ENCODE data around the gene HUWE1.

Gene HUWE1

GRCh38 chrX:53681661-53682060 lies 4.9 kb downstream of the HUWE1 start:
- H3K9me3 Mint-ChIP-seq = peaks cover 6% of the 10 kb centered on the region
- peak overlapping the region; percentile 52 to 80 (median 65) for H3K4me3 Mint-ChIP-seq

GRCh38 chrX:53678667-53679066 lies 7.9 kb downstream of the HUWE1 start:
- TF ChIP-seq CTCF (IDR thresholded peaks at IDR 0.05; ENCODE audit: unreplicated experiment in 3 of 3) = no peak
- Mint-ChIP-seq H3K27me3 (ENCODE audit: low read depth) (no peaks in the 10 kb centered on the region), H3K4me1 (peaks cover 5% of the 10 kb centered on the region), H3K36me3 (ENCODE audit: low read depth) (peaks cover 50% of the 10 kb centered on the region), H3K4me3 (peak overlapping the region in 1 of 3 experiments; percentile 42), H3K9me3 (peaks cover 2% of the 10 kb centered on the region), H3K27ac (no peak overlapping the region)

More at GRCh38 chrX:53681661-53682060, 4.9 kb downstream of the HUWE1 start:
- Mint-ChIP-seq H3K27ac (no peak overlapping the region), H3K36me3 (ENCODE audit: low read depth) (peaks cover 37% of the 10 kb centered on the region), H3K4me1 (peaks cover 5% of the 10 kb centered on the region), H3K27me3 (ENCODE audit: low read depth) (no peaks in the 10 kb centered on the region)
- TF ChIP-seq CTCF (IDR thresholded peaks at IDR 0.05; ENCODE audit: unreplicated experiment in 3 of 3) = no peak

GRCh38 chrX:53677286-53677685 lies 9.2 kb downstream of the HUWE1 start:
- Mint-ChIP-seq H3K27me3 (ENCODE audit: low read depth) (no peaks in the 10 kb centered on the region), H3K9me3 (no peaks in the 10 kb centered on the region), H3K4me3 (no peak overlapping the region), H3K4me1 (peaks cover 5% of the 10 kb centered on the region), H3K27ac (no peak overlapping the region), H3K36me3 (ENCODE audit: low read depth) (peaks cover 53% of the 10 kb centered on the region)
- no peak for TF ChIP-seq CTCF (IDR thresholded peaks at IDR 0.05; ENCODE audit: unreplicated experiment in 3 of 3)

- Mint-ChIP-seq H3K36me3 (ENCODE audit: low read depth) (peaks cover 48% of the 10 kb centered on the region), H3K4me1 (peaks cover 4% of the 10 kb centered on the region), H3K27me3 (ENCODE audit: low read depth) (no peaks in the 10 kb centered on the region), H3K9me3 (no peaks in the 10 kb centered on the region), H3K4me3 (no peak overlapping the region), H3K27ac (no peak overlapping the region)
- no peak for TF ChIP-seq CTCF (IDR thresholded peaks at IDR 0.05; ENCODE audit: unreplicated experiment in 3 of 3)
These were observed 11.9 kb downstream of the HUWE1 start for GRCh38 chrX:53674581-53674980.

- no peak overlapping the region for H3K27ac Mint-ChIP-seq
- H3K4me3 Mint-ChIP-seq = no peak overlapping the region
- H3K9me3 Mint-ChIP-seq = no peaks in the 10 kb centered on the region
- H3K27me3 Mint-ChIP-seq (ENCODE audit: low read depth) = no peaks in the 10 kb centered on the region
- H3K36me3 Mint-ChIP-seq (ENCODE audit: low read depth) = peaks cover 39% of the 10 kb centered on the region
- H3K4me1 Mint-ChIP-seq = peaks cover 11% of the 10 kb centered on the region
- no peak for TF ChIP-seq CTCF (IDR thresholded peaks at IDR 0.05; ENCODE audit: unreplicated experiment in 3 of 3)
These were observed 17.3 kb downstream of the HUWE1 start for GRCh38 chrX:53669258-53669657.

GRCh38 chrX:53666171-53666570 lies 20.3 kb downstream of the HUWE1 start:
- Mint-ChIP-seq H3K27ac (peak overlapping the region; percentile 62 to 79 (median 70)), H3K27me3 (ENCODE audit: low read depth) (no peaks in the 10 kb centered on the region), H3K4me3 (peak overlapping the region in 1 of 3 experiments; percentile 67), H3K36me3 (ENCODE audit: low read depth) (peaks cover 46% of the 10 kb centered on the region), H3K9me3 (peaks cover 2% of the 10 kb centered on the region), H3K4me1 (peaks cover 11% of the 10 kb centered on the region)
- no peak for TF ChIP-seq CTCF (IDR thresholded peaks at IDR 0.05; ENCODE audit: unreplicated experiment in 3 of 3)
